Gastrocnemius medialis (tissue), 4 donors: ENCODE results near the gene LHX5. TPM values are rescaled to one million over a fixed set of nuclear protein-coding genes. Genes with fewer than 3 reads are reported as not detected.

ENCODE experiments used
- ATAC-seq, 2 donors: fragments of 150-250 bp; one replicate each; pipeline ENCODE4 v1.9.1; 2016
- DNase-seq, 2 donors: peaks; one replicate each; pipeline ENCODE4 v3.0.0-alpha.2; 2019
- H3K27ac ChIP-seq, 4 donors: fragments of 200-600 bp; sonication (generic); 1 replicate in 1 of 4; 2 replicates in 3 of 4; pipeline ENCODE4 v1.5.1; 2016 to 2018; ENCODE audit warnings: mild to moderate bottlenecking in 2 of 4, moderate library complexity in 1 of 4
- H3K27me3 ChIP-seq, 3 donors: fragments of 200-600 bp; sonication (generic) in 2 of 3; 1 replicate in 1 of 3; 2 replicates in 2 of 3; pipeline versions ENCODE4 v1.5.1 to v1.6.0; 2016 to 2019; ENCODE audit warnings: mild to moderate bottlenecking in 1 of 3, moderate library complexity in 1 of 3
- H3K36me3 ChIP-seq, 2 donors: fragments of 200-600 bp; sonication (generic) in 1 of 2; one replicate each; pipeline ENCODE4 v1.5.1; 2017 to 2018
- H3K4me1 ChIP-seq, 2 donors: fragments of 200-600 bp; sonication (generic) in 1 of 2; one replicate each; pipeline ENCODE4 v1.5.1; 2016 to 2017; ENCODE audit warnings: mild to moderate bottlenecking in 2 of 2
- H3K4me3 ChIP-seq, 4 donors: fragments of 200-600 bp; sonication (generic) in 3 of 4; 1 replicate in 1 of 4; 2 replicates in 3 of 4; pipeline ENCODE4 v1.5.1; 2016 to 2019; ENCODE audit warnings: mild to moderate bottlenecking in 2 of 4
- H3K9me3 ChIP-seq, 3 donors: fragments of 200-600 bp; sonication (generic) in 2 of 3; 1 replicate in 1 of 3; 2 replicates in 2 of 3; pipeline ENCODE4 v1.5.1; 2016 to 2019
- CTCF ChIP-seq, 5 experiments: fragments of 450-650 bp in 3 of 5; fragments of 200-600 bp in 2 of 5; sonication (generic) in 2 of 5; IDR thresholded peaks in 4 of 5; conservative IDR thresholded peaks in 1 of 5; 1 replicate in 4 of 5; 2 replicates in 1 of 5; pipeline ENCODE4 v1.5.1; 2016 to 2019; ENCODE audit warnings: antibody characterized with exemption in 5 of 5, mild to moderate bottlenecking in 3 of 5, moderate library complexity in 3 of 5
- POLR2A ChIP-seq, 2 donors: fragments of 450-650 bp; IDR thresholded peaks; one replicate each; pipeline ENCODE4 v1.6.1; 2017; ENCODE audit warnings: antibody characterized with exemption in 2 of 2, mild to moderate bottlenecking in 2 of 2, moderate library complexity in 2 of 2
- in situ Hi-C, 4 donors: fragments of 200-750 bp; cut with MboI; loops; one replicate each; pipeline versions ENCODE4 v1.15.0 to v1.8.0; 2017; ENCODE audit warnings: low sequenced_read_pairs in 4 of 4
- intact Hi-C: fragments of 100-400 bp; cut with DNase I; formaldehyde crosslinking; loops from one replicate; pipeline ENCODE4 v1.15.1; 2023; ENCODE audit warnings: low total_unique reads
- total RNA-seq, 4 donors: library from RNA; depleted of rRNA; stranded (reverse); fragments of >200 nt; gene quantifications; one replicate each; pipeline versions ENCODE4 v1.1.0 to v1.2.3, GENCODE V29; 2016

LHX5 gene
- total RNA-seq, 4 donors from 2014 or later = not detected

GRCh38 chr12:113470871-113471618 is 626 bp downstream of the LHX5 start:
- Histone ChIP-seq H3K9me3 (no peaks in the 10 kb centered on the region), H3K27ac (no peak overlapping the region), H3K4me3 (no peak overlapping the region), H3K36me3 (no peaks in the 10 kb centered on the region), H3K4me1 (peaks cover 3 to 5% of the 10 kb centered on the region in 2 donors), H3K27me3 (peaks cover 84 to 97% (median 92%) of the 10 kb centered on the region in 3 donors)
- in situ Hi-C loops = loop anchor here (25.0 kb wide), 1 partner anchor 441 kb away; no protein-coding TSS in a partner anchor
- no peak for DNase-seq
- intact Hi-C loops = no loop called here
- no peak for TF ChIP-seq CTCF (IDR thresholded peaks at IDR 0.05 in 4 of 5, conservative IDR thresholded peaks at IDR 0.05 in 1 of 5)
- ATAC-seq = no peak

GRCh38 chr12:113469949-113470743 is 1.5 kb downstream of the LHX5 start:
- intact Hi-C loops = no loop called here

DNA sequence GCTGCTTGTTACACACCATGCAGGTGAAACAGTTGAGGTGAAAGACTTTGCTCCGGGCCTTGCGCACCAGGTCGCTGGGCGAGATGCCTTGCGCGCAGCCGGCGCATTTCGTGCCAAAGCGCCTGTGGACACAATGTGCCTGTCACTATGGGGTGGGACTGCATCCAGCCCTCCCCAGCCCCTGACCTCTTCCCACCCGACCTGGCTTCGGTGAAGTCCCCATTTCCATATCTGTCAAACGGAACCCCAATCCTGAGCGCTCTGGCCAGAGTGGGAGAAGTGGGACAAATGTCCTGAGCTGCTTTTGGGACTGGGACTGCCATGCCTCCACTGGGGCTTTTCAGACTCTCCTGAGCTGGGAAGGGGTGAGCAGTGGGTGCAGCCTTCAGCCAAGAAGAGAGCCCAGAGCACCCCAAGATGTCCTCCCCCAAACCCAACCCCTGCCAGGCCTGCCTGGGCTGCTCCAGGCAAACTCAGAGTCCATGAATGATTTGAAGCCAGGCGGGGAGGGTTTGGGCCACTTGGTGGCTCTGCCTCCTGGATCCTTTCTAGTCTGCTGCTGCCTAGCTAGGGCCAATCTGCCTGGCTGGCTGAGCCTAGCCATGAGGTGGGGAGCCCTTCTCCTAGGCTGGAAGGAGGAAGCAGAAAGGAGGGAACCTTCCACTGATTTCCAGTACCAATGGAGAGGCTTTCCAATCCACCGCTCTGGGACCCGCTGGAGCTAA is 2.3 kb downstream of the LHX5 start:
- Histone ChIP-seq H3K27me3 (peaks cover 85 to 97% (median 92%) of the 10 kb centered on the region in 3 donors), H3K4me3 (no peak overlapping the region), H3K4me1 (peaks cover 12 to 13% of the 10 kb centered on the region in 2 donors), H3K27ac (no peak overlapping the region), H3K36me3 (no peaks in the 10 kb centered on the region), H3K9me3 (no peaks in the 10 kb centered on the region)
- DNase-seq (no peak), ATAC-seq (no peak)
- in situ Hi-C loops (loop anchor here (25.0 kb wide), 1 partner anchor 443 kb away; no protein-coding TSS in a partner anchor), intact Hi-C loops (no loop called here)
- TF ChIP-seq CTCF (IDR thresholded peaks at IDR 0.05 in 4 of 5, conservative IDR thresholded peaks at IDR 0.05 in 1 of 5) (no peak), POLR2A (IDR thresholded peaks at IDR 0.05) (no peak)

More at GRCh38 chr12:113469949-113470743, 1.5 kb downstream of the LHX5 start:
- no peak for ATAC-seq
- in situ Hi-C loops = loop anchor here (25.0 kb wide), 1 partner anchor 442 kb away; no protein-coding TSS in a partner anchor
- Histone ChIP-seq H3K27me3 (peaks cover 85 to 97% (median 92%) of the 10 kb centered on the region in 3 donors), H3K36me3 (no peaks in the 10 kb centered on the region), H3K4me1 (peaks cover 5 to 7% of the 10 kb centered on the region in 2 donors), H3K4me3 (no peak overlapping the region), H3K27ac (no peak overlapping the region), H3K9me3 (no peaks in the 10 kb centered on the region)
- no peak for DNase-seq
- TF ChIP-seq CTCF (IDR thresholded peaks at IDR 0.05 in 4 of 5, conservative IDR thresholded peaks at IDR 0.05 in 1 of 5) = no peak
- no peak for TF ChIP-seq POLR2A (IDR thresholded peaks at IDR 0.05)

GRCh38 chr12:113468365-113469223 is 3.1 kb downstream of the LHX5 start:
- no peaks in the 10 kb centered on the region for H3K9me3 ChIP-seq
- DNase-seq = no peak
- H3K27ac ChIP-seq = no peak overlapping the region
- ATAC-seq = no peak
- H3K27me3 ChIP-seq = peaks cover 91 to 97% (median 92%) of the 10 kb centered on the region in 3 donors
- intact Hi-C loops = no loop called here
- in situ Hi-C loops = loop anchor here (25.0 kb wide), 1 partner anchor 444 kb away; no protein-coding TSS in a partner anchor
- no peaks in the 10 kb centered on the region for H3K36me3 ChIP-seq
- H3K4me3 ChIP-seq = no peak overlapping the region
- TF ChIP-seq CTCF (IDR thresholded peaks at IDR 0.05 in 4 of 5, conservative IDR thresholded peaks at IDR 0.05 in 1 of 5) = no peak
- TF ChIP-seq POLR2A (IDR thresholded peaks at IDR 0.05) = no peak
- peaks cover 19% of the 10 kb centered on the region in 2 donors for H3K4me1 ChIP-seq
